Fibroblast of lung (primary cell): ENCODE measurements around the gene NHS. TPM values are rescaled to one million over a fixed set of nuclear protein-coding genes. Genes with fewer than 3 reads are reported as not detected.
A peak's percentile ranks its signal among the peaks of the same experiment; 100 is the strongest.

Source experiments
- DNase-seq, 2 donors: peaks; one replicate each; pipeline versions ENCODE4 v3.0.0 to v3.0.0-alpha.2; 2010; ENCODE audit warnings: low read depth in 2 of 2
- H2AFZ ChIP-seq: 2 replicates; pipeline ENCODE4 v1.5.1; 2012; ENCODE audit warnings: low read length, control low read depth, inconsistent platforms
- H3K27ac ChIP-seq: 2 replicates; pipeline ENCODE4 v1.5.1; 2011; ENCODE audit warnings: low read length, control low read depth; ENCODE audit not compliant: insufficient read depth
- H3K27me3 ChIP-seq: 2 replicates; pipeline ENCODE4 v1.5.1; 2011; ENCODE audit warnings: mild to moderate bottlenecking, low read length; ENCODE audit not compliant: control insufficient read depth, insufficient read depth
- H3K36me3 ChIP-seq: 2 replicates; pipeline ENCODE4 v1.5.1; 2011; ENCODE audit warnings: low read length; ENCODE audit not compliant: control insufficient read depth, insufficient read depth
- H3K4me1 ChIP-seq: 2 replicates; pipeline ENCODE4 v1.5.1; 2011; ENCODE audit warnings: low read length; ENCODE audit not compliant: control insufficient read depth, insufficient read depth; ENCODE audit errors: extremely low read depth
- H3K4me2 ChIP-seq: 2 replicates; pipeline ENCODE4 v1.5.1; 2011; ENCODE audit warnings: low read length, control low read depth; ENCODE audit not compliant: insufficient read depth; ENCODE audit errors: extremely low read depth
- H3K4me3 ChIP-seq, 4 experiments: fragments of 200-600 bp in 1 of 4; sonication (generic) in 1 of 4; replicated peaks in 1 of 4; 2 replicates each; pipeline ENCODE4 v1.5.1; 2011 to 2016; ENCODE audit warnings: low read length in 4 of 4, low read depth in 3 of 4, mild to moderate bottlenecking in 3 of 4, control low read depth in 2 of 4, inconsistent platforms in 1 of 4, mixed read lengths in 1 of 4; ENCODE audit not compliant: insufficient read depth in 1 of 4; ENCODE audit errors: control extremely low read depth in 1 of 4
- H3K79me2 ChIP-seq: 2 replicates; pipeline ENCODE4 v1.5.1; 2012; ENCODE audit warnings: mild to moderate bottlenecking, low read length, inconsistent platforms; ENCODE audit not compliant: control insufficient read depth, insufficient read depth
- H3K9ac ChIP-seq: 2 replicates; pipeline ENCODE4 v1.5.1; 2011; ENCODE audit warnings: mild to moderate bottlenecking, low read length, control low read depth; ENCODE audit not compliant: insufficient read depth
- H3K9me3 ChIP-seq: 2 replicates; pipeline ENCODE4 v1.5.1; 2012; ENCODE audit warnings: low read depth, low read length; ENCODE audit not compliant: control insufficient read depth, insufficient read depth
- H4K20me1 ChIP-seq: 2 replicates; pipeline ENCODE4 v1.5.1; 2011; ENCODE audit warnings: low read length; ENCODE audit not compliant: control insufficient read depth, insufficient read depth; ENCODE audit errors: extremely low read depth
- CTCF ChIP-seq, 2 donors: IDR thresholded peaks in 1 of 2; conservative IDR thresholded peaks in 1 of 2; 1 replicate in 1 of 2; 2 replicates in 1 of 2; pipeline ENCODE4 v1.5.1; 2011 to 2012; ENCODE audit warnings: low read length in 2 of 2, control low read depth in 1 of 2, inconsistent platforms in 1 of 2, low read depth in 1 of 2, mild to moderate bottlenecking in 1 of 2
- EZH2 ChIP-seq: IDR thresholded peaks from 2 replicates; pipeline ENCODE4 v1.5.1; 2012; ENCODE audit warnings: low read length, control low read depth, mild to moderate bottlenecking; ENCODE audit errors: missing control alignments
- polyA plus RNA-seq, 2 donors: library from polyadenylated mRNA; depleted of rRNA in 1 of 2; stranded (reverse) in 1 of 2; unstranded in 1 of 2; fragments of >200 nt; gene quantifications; 2 replicates each; pipeline ENCODE4 v1.2.1, GENCODE V29; 2011 to 2012; ENCODE audit warnings: missing spikeins in 1 of 2
- total RNA-seq: library from RNA; depleted of rRNA; stranded (reverse); fragments of >200 nt; gene quantifications from 2 replicates; pipeline ENCODE4 v1.2.1, GENCODE V29; 2014

NHS gene
- total and polyA plus RNA-seq, 2 donors (not counting 1 experiment from before 2014, with no cell fraction given) = 1.4 to 3.8 TPM

- DNase-seq = no peak
- H3K79me2 ChIP-seq = no peaks in the 10 kb centered on the region
- TF ChIP-seq CTCF (conservative IDR thresholded peaks at IDR 0.05 in 1 of 2, IDR thresholded peaks at IDR 0.05 in 1 of 2; ENCODE audit: low read depth in 1 of 2, low read length in 2 of 2) (no peak), EZH2 (no peak)
- no peaks in the 10 kb centered on the region for H3K4me1 ChIP-seq
- H3K9me3 ChIP-seq = no peaks in the 10 kb centered on the region
- H3K36me3 ChIP-seq = no peaks in the 10 kb centered on the region
- no peak overlapping the region for H3K4me2 ChIP-seq
- H4K20me1 ChIP-seq = no peaks in the 10 kb centered on the region
- H3K4me3 ChIP-seq = no peak overlapping the region
- no peak overlapping the region for H2AFZ ChIP-seq
- no peaks in the 10 kb centered on the region for H3K27me3 ChIP-seq
- no peak overlapping the region for H3K9ac ChIP-seq
- no peak overlapping the region for H3K27ac ChIP-seq
Observed at GRCh38 chrX:17456526-17456925, 81.5 kb downstream of the NHS start.

- Histone ChIP-seq H3K4me3 (no peak overlapping the region), H3K4me2 (peak overlapping the region; percentile 27)
Observed at GRCh38 chrX:17459008-17459611, 84.1 kb downstream of the NHS start.

DNA sequence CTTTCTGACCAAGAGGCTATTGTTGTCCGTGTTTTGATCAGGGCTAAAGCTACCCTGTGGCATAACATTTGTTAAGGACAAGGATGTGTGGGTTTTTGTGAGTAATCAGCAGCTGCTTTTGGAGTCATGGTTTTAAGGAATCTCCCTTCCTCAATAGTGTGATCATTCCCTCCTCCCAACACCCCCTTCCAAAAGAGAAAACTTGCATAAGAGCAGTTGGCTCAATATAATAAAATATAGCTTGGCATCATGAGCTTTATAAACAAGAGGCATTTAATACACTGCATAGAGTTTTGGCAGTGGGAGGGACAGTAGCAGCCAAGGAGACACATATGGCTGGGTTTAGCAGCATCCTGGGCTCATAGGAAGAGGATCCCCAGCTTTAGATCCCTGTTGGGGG lies 84.7 kb downstream of the NHS start:
- Histone ChIP-seq H3K9me3 (no peaks in the 10 kb centered on the region), H4K20me1 (no peaks in the 10 kb centered on the region), H2AFZ (no peak overlapping the region), H3K9ac (no peak overlapping the region), H3K79me2 (no peaks in the 10 kb centered on the region), H3K4me2 (no peak overlapping the region), H3K4me1 (no peaks in the 10 kb centered on the region), H3K27ac (no peak overlapping the region), H3K4me3 (no peak overlapping the region), H3K27me3 (no peaks in the 10 kb centered on the region), H3K36me3 (no peaks in the 10 kb centered on the region)
- TF ChIP-seq CTCF (conservative IDR thresholded peaks at IDR 0.05 in 1 of 2, IDR thresholded peaks at IDR 0.05 in 1 of 2; ENCODE audit: low read depth in 1 of 2, low read length in 2 of 2) (no peak), EZH2 (no peak)
- DNase-seq = peak; percentile 70 to 84

More at GRCh38 chrX:17459008-17459611, 84.1 kb downstream of the NHS start:
- peak; percentile 88 to 89 for DNase-seq
- H3K36me3 ChIP-seq = no peaks in the 10 kb centered on the region
- no peaks in the 10 kb centered on the region for H3K79me2 ChIP-seq
- no peak overlapping the region for H3K27ac ChIP-seq
- H2AFZ ChIP-seq = no peak overlapping the region
- TF ChIP-seq EZH2 (no peak), CTCF (conservative IDR thresholded peaks at IDR 0.05 in 1 of 2, IDR thresholded peaks at IDR 0.05 in 1 of 2; ENCODE audit: low read depth in 1 of 2, low read length in 2 of 2) (no peak)
- no peak overlapping the region for H3K9ac ChIP-seq
- H3K4me1 ChIP-seq = no peaks in the 10 kb centered on the region
- H3K27me3 ChIP-seq = no peaks in the 10 kb centered on the region
- H4K20me1 ChIP-seq = no peaks in the 10 kb centered on the region
- H3K9me3 ChIP-seq = no peaks in the 10 kb centered on the region
